Prostate gland (tissue), 2 donors: ENCODE data around the gene CCER1.
A peak's percentile ranks its signal among the peaks of the same experiment; 100 is the strongest.

ENCODE experiments used
- CTCF ChIP-seq, 4 experiments: fragments of 200-600 bp in 2 of 4; fragments of 450-650 bp in 2 of 4; sonication (generic) in 2 of 4; IDR thresholded peaks; 1 replicate in 3 of 4; 2 replicates in 1 of 4; pipeline ENCODE4 v1.5.1; 2016 to 2019; ENCODE audit warnings: antibody characterized with exemption in 4 of 4, mild to moderate bottlenecking in 2 of 4, moderate library complexity in 2 of 4
- POLR2A ChIP-seq: fragments of 450-650 bp; IDR thresholded peaks from one replicate; pipeline ENCODE4 v1.6.1; 2016; ENCODE audit warnings: antibody characterized with exemption, mild to moderate bottlenecking
- POLR2AphosphoS5 ChIP-seq: sonication (generic); formaldehyde crosslinking; IDR thresholded peaks from one replicate; pipeline ENCODE4 v1.6.1; 2017; ENCODE audit warnings: antibody characterized with exemption

GRCh38 chr12:90945070-90945649 lies 9.8 kb downstream of the CCER1 start:
- TF ChIP-seq CTCF (IDR thresholded peaks at IDR 0.05) (peak in 3 of 4 experiments; percentile 33 to 60 (median 40)), POLR2AphosphoS5 (no peak), POLR2A (no peak)
